ENCODE measurements around the gene DEPDC7.

Gene DEPDC7

DNA sequence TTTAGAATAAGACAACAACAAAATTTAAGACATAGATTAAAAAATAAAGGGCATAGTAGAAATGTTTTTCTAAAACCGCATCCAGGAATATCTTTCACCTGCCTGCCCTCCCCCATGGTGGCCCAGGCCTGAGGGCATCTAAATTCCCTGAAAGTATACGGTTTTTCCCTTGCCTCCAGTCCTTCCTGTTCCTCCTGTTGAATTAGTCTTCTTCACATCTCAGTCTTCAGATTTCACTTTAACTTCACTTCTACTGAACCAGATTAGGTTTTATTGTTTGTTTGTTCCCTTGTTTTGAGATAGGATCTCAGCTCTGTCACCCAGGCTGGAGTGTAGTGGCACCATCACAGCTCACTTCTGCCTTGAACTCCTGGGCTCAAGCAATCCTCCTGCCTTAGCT, 33.1 kb upstream of the DEPDC7 start:
- H3K9me3 ChIP-seq (ENCODE audit: control insufficient read depth, insufficient read depth, low read depth, low read length) = no peaks in the 10 kb centered on the region
- ChIA-PET POLR2A (no interaction called here), CTCF (interaction anchor here (0.6 to 0.7 kb wide), 2 partner anchors 41 to 846 kb away, joined by 3 to 5 read pairs; no protein-coding TSS in a partner anchor)
- peaks cover 0 to 13% of the 10 kb centered on the region in 2 experiments; a peak in 2 of 3 replicates for H3K36me3 ChIP-seq (ENCODE audit: control insufficient read depth in 2 of 2, insufficient read depth in 1 of 2, low read length in 2 of 2)
- H3K4me1 ChIP-seq (ENCODE audit: control insufficient read depth, insufficient read depth, low read length) = no peaks in the 10 kb centered on the region; the same call in 1 of the 2 replicates
- no peak for TF ChIP-seq GLIS2 (tag by site-specific recombination; IDR thresholded peaks at IDR 0.05)
- TF ChIP-seq, protein P1, sequence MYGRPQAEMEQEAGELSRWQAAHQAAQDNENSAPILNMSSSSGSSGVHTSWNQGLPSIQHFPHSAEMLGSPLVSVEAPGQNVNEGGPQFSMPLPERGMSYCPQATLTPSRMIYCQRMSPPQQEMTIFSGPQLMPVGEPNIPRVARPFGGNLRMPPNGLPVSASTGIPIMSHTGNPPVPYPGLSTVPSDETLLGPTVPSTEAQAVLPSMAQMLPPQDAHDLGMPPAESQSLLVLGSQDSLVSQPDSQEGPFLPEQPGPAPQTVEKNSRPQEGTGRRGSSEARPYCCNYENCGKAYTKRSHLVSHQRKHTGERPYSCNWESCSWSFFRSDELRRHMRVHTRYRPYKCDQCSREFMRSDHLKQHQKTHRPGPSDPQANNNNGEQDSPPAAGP (tag by site-specific recombination; IDR thresholded peaks at IDR 0.05) = no peak
- TF ChIP-seq ZNF529 (tag by site-specific recombination; IDR thresholded peaks at IDR 0.05; ENCODE audit: insufficient replicate concordance) = no peak
- no peak for TF ChIP-seq ZBTB20 (tag by site-specific recombination; IDR thresholded peaks at IDR 0.05)
- TF ChIP-seq ZEB2 (tag by site-specific recombination; IDR thresholded peaks at IDR 0.05) = no peak
- H3K27ac ChIP-seq (ENCODE audit: extremely low read depth, low read depth, low read length) = no peak overlapping the region
- H3K4me3 ChIP-seq (ENCODE audit: low read depth, low read length) = no peak overlapping the region

DNA sequence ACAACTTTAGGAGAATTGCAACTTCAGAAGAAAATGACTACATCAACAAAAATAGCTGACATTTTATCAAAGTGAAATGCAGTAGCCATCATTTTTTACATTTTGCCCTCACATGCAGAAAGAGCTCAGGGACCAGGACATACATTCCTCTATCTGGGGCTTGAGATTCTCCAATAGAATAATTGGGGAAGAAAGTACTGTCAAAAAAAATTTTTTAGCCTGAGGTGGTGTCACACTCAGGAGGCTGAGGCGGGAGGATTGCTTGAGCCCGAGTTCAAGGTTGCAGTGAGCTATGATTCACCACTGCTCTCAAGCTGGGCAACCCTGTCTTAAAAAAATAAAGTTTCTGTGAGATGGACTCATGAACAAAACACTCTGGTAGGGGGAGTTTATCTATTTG, 32.2 kb upstream of the DEPDC7 start:
- TF ChIP-seq, protein P2, sequence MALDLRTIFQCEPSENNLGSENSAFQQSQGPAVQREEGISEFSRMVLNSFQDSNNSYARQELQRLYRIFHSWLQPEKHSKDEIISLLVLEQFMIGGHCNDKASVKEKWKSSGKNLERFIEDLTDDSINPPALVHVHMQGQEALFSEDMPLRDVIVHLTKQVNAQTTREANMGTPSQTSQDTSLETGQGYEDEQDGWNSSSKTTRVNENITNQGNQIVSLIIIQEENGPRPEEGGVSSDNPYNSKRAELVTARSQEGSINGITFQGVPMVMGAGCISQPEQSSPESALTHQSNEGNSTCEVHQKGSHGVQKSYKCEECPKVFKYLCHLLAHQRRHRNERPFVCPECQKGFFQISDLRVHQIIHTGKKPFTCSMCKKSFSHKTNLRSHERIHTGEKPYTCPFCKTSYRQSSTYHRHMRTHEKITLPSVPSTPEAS (tag by site-specific recombination; IDR thresholded peaks at IDR 0.05) = no peak
- TF ChIP-seq ZNF148 (tag by site-specific recombination; IDR thresholded peaks at IDR 0.05; ENCODE audit: borderline replicate concordance) = no peak
- Histone ChIP-seq H3K9me3 (ENCODE audit: control insufficient read depth, insufficient read depth, low read depth, low read length) (no peaks in the 10 kb centered on the region), H3K27ac (ENCODE audit: extremely low read depth, low read depth, low read length) (no peak overlapping the region), H3K36me3 (ENCODE audit: control insufficient read depth in 2 of 2, insufficient read depth in 1 of 2, low read length in 2 of 2) (peaks cover 0 to 5% of the 10 kb centered on the region in 2 experiments; a peak in 2 of 3 replicates), H3K4me3 (ENCODE audit: low read depth, low read length) (no peak overlapping the region), H3K4me1 (ENCODE audit: control insufficient read depth, insufficient read depth, low read length) (no peaks in the 10 kb centered on the region; the same call in 1 of the 2 replicates)
- ChIA-PET POLR2A (interaction anchor here (0.6 kb wide), 1 partner anchor 753 kb away, joined by 3 read pairs; no protein-coding TSS in a partner anchor), CTCF (interaction anchor here (0.6 to 1.4 kb wide), 2 partner anchors 82 to 299 kb away, joined by 3 to 9 read pairs; no protein-coding TSS in a partner anchor)

DNA sequence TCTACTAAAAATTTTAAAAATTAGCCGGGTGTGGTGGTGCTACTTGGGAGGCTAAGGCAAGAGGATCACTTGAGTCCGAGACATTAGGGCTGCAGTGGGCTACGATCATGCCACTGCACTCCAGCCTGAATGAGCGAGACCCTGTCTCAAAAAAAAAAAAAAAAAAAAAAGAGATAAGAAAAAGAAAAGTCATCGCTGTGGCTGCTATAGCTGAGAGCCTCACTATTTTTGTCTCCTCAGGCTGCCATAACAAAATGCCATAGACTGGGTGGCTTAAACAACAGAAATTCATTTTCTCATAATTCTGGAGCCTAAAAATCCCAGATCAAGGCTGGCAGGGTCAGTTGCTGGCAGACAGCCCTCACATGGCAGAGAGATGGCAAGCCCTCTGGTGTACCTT, 30.1 kb upstream of the DEPDC7 start:
- ChIA-PET CTCF (no interaction called here), POLR2A (no interaction called here)
- no peaks in the 10 kb centered on the region; a peak in 1 of 3 replicates for H3K36me3 ChIP-seq (ENCODE audit: control insufficient read depth in 2 of 2, insufficient read depth in 1 of 2, low read length in 2 of 2)
- TF ChIP-seq ZNF423 (tag by site-specific recombination; IDR thresholded peaks at IDR 0.05) (no peak), ZBTB17 (tag by site-specific recombination; IDR thresholded peaks at IDR 0.05) (no peak), ZNF10 (tag by site-specific recombination; IDR thresholded peaks at IDR 0.05) (no peak), FEZF1 (tag by site-specific recombination; IDR thresholded peaks at IDR 0.05) (no peak), PBX3 (CRISPR knock-in tag; IDR thresholded peaks at IDR 0.05) (no peak), BCL11A (tag by site-specific recombination; IDR thresholded peaks at IDR 0.05; ENCODE audit: low read depth) (no peak), ZNF169 (tag by site-specific recombination; IDR thresholded peaks at IDR 0.05) (no peak), ZNF449 (tag by site-specific recombination; IDR thresholded peaks at IDR 0.05) (no peak), REPIN1 (tag by site-specific recombination; IDR thresholded peaks at IDR 0.05; ENCODE audit: low read depth) (no peak)
- TF ChIP-seq, protein P3, sequence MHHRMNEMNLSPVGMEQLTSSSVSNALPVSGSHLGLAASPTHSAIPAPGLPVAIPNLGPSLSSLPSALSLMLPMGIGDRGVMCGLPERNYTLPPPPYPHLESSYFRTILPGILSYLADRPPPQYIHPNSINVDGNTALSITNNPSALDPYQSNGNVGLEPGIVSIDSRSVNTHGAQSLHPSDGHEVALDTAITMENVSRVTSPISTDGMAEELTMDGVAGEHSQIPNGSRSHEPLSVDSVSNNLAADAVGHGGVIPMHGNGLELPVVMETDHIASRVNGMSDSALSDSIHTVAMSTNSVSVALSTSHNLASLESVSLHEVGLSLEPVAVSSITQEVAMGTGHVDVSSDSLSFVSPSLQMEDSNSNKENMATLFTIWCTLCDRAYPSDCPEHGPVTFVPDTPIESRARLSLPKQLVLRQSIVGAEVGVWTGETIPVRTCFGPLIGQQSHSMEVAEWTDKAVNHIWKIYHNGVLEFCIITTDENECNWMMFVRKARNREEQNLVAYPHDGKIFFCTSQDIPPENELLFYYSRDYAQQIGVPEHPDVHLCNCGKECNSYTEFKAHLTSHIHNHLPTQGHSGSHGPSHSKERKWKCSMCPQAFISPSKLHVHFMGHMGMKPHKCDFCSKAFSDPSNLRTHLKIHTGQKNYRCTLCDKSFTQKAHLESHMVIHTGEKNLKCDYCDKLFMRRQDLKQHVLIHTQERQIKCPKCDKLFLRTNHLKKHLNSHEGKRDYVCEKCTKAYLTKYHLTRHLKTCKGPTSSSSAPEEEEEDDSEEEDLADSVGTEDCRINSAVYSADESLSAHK (tag by site-specific recombination; IDR thresholded peaks at IDR 0.05) = no peak
- no peaks in the 10 kb centered on the region for H3K9me3 ChIP-seq (ENCODE audit: control insufficient read depth, insufficient read depth, low read depth, low read length)
- H3K4me3 ChIP-seq (ENCODE audit: low read depth, low read length) = no peak overlapping the region
- H3K27ac ChIP-seq (ENCODE audit: extremely low read depth, low read depth, low read length) = no peak overlapping the region
- no peaks in the 10 kb centered on the region; the same call in 1 of the 2 replicates for H3K4me1 ChIP-seq (ENCODE audit: control insufficient read depth, insufficient read depth, low read length)
